HepG2 (cell line): ENCODE results near the gene CDC23. TPM values are rescaled to one million over a fixed set of nuclear protein-coding genes. Genes with fewer than 3 reads are reported as not detected.

Experiments used
- CAMTA2 ChIP-seq: sonication (generic); formaldehyde crosslinking; IDR thresholded peaks from 2 replicates; pipeline ENCODE4 v1.4.0; 2020; ENCODE audit warnings: mild to moderate bottlenecking, missing genetic modification reagents, borderline replicate concordance
- CC2D1A ChIP-seq: sonication (generic); formaldehyde crosslinking; IDR thresholded peaks from 2 replicates; pipeline ENCODE4 v1.8.1; 2023; ENCODE audit warnings: mild to moderate bottlenecking, missing genetic modification reagents
- FOXP4 ChIP-seq: sonication (generic); formaldehyde crosslinking; IDR thresholded peaks from 2 replicates; pipeline ENCODE4 v1.4.0; 2020; ENCODE audit warnings: missing genetic modification reagents
- HNF1A ChIP-seq, 2 experiments: sonication (generic) in 1 of 2; formaldehyde crosslinking in 1 of 2; IDR thresholded peaks; 2 replicates each; pipeline versions ENCODE4 v1.4.0 to v1.6.1; 2016 to 2020; ENCODE audit warnings: borderline replicate concordance in 1 of 2, low read depth in 1 of 2, mild to moderate bottlenecking in 1 of 2, missing genetic modification reagents in 1 of 2
- HOXA3 ChIP-seq: sonication (generic); formaldehyde crosslinking; IDR thresholded peaks from 2 replicates; pipeline ENCODE4 v1.5.0; 2020; ENCODE audit warnings: missing genetic modification reagents
- NRL ChIP-seq: sonication (generic); formaldehyde crosslinking; IDR thresholded peaks from 2 replicates; pipeline ENCODE4 v1.5.0; 2020; ENCODE audit warnings: missing genetic modification reagents, mild to moderate bottlenecking, moderate library complexity, borderline replicate concordance
- ONECUT2 ChIP-seq: sonication (generic); formaldehyde crosslinking; IDR thresholded peaks from 2 replicates; pipeline ENCODE4 v1.4.0; 2020; ENCODE audit warnings: missing genetic modification reagents
- REPIN1 ChIP-seq: sonication (generic); formaldehyde crosslinking; IDR thresholded peaks from 2 replicates; pipeline ENCODE4 v1.8.0; 2022; ENCODE audit warnings: missing genetic modification reagents, low read depth, mild to moderate bottlenecking, borderline replicate concordance
- RXRA ChIP-seq: sonication (generic); formaldehyde crosslinking; IDR thresholded peaks from 2 replicates; pipeline ENCODE4 v1.5.1; 2020; ENCODE audit warnings: missing genetic modification reagents
- STAT5B ChIP-seq: sonication (generic); formaldehyde crosslinking; IDR thresholded peaks from 2 replicates; pipeline ENCODE4 v1.4.0; 2020; ENCODE audit warnings: missing genetic modification reagents
- ZFP41 ChIP-seq: sonication (generic); formaldehyde crosslinking; IDR thresholded peaks from 2 replicates; pipeline ENCODE4 v1.4.0; 2020; ENCODE audit warnings: mild to moderate bottlenecking, missing genetic modification reagents, borderline replicate concordance
- ZMAT5 ChIP-seq: sonication (generic); formaldehyde crosslinking; IDR thresholded peaks from 2 replicates; pipeline ENCODE4 v1.5.0; 2020; ENCODE audit warnings: mild to moderate bottlenecking, low read depth, missing genetic modification reagents, borderline replicate concordance
- ZNF280D ChIP-seq: sonication (generic); formaldehyde crosslinking; IDR thresholded peaks from 2 replicates; pipeline ENCODE4 v1.5.1; 2020; ENCODE audit warnings: mild to moderate bottlenecking, missing genetic modification reagents
- ZNF350 ChIP-seq: sonication (generic); formaldehyde crosslinking; IDR thresholded peaks from 2 replicates; pipeline ENCODE4 v1.4.0; 2020; ENCODE audit warnings: mild to moderate bottlenecking, low read depth, missing genetic modification reagents, borderline replicate concordance
- ZNF414 ChIP-seq: sonication (generic); formaldehyde crosslinking; IDR thresholded peaks from 2 replicates; pipeline ENCODE4 v1.5.0; 2020; ENCODE audit warnings: missing genetic modification reagents
- ZNF460 ChIP-seq: sonication (generic); formaldehyde crosslinking; IDR thresholded peaks from 2 replicates; pipeline ENCODE4 v1.5.1; 2020; ENCODE audit warnings: missing genetic modification reagents, mild to moderate bottlenecking, borderline replicate concordance
- ZNF550 ChIP-seq: sonication (generic); formaldehyde crosslinking; IDR thresholded peaks from 2 replicates; pipeline ENCODE4 v1.4.0; 2020; ENCODE audit warnings: mild to moderate bottlenecking, missing genetic modification reagents, borderline replicate concordance
- ZNF616 ChIP-seq: sonication (generic); formaldehyde crosslinking; IDR thresholded peaks from 2 replicates; pipeline ENCODE4 v1.5.0; 2020; ENCODE audit warnings: low read depth, mild to moderate bottlenecking, missing genetic modification reagents
- ZNF777 ChIP-seq: sonication (generic); formaldehyde crosslinking; IDR thresholded peaks from 2 replicates; pipeline ENCODE4 v1.4.0; 2020; ENCODE audit warnings: missing genetic modification reagents
- polyA plus RNA-seq, 8 experiments: library from polyadenylated mRNA; depleted of rRNA in 3 of 8; stranded (reverse) in 7 of 8; unstranded in 1 of 8; fragments of >200 nt; fragmentation: Illumina TruSeq in 4 of 8; extraction: Trizol in 4 of 8; gene quantifications; 2 replicates each; pipeline versions ENCODE4 v1.2.1 to v1.2.3, GENCODE V29; 2011 to 2016; ENCODE audit warnings: low read depth in 4 of 8, missing spikeins in 1 of 8, mixed read lengths in 1 of 8; ENCODE audit not compliant: insufficient read depth in 1 of 8
- total RNA-seq, 5 experiments: library from RNA; depleted of rRNA; stranded (reverse); fragments of >200 nt; fragmentation: Illumina TruSeq; extraction: Trizol; gene quantifications; 2 replicates each; pipeline ENCODE4 v1.2.3, GENCODE V29; 2016; ENCODE audit warnings: low read depth in 1 of 5

The CDC23 gene
- total and polyA plus RNA-seq, 2 of the 13 experiments (the other 11 are each of a cell fraction or from before 2014, with no cell fraction given) = 38.3 to 47.7 TPM

GRCh38 chr5:138179277-138179857, 33.8 kb downstream of the CDC23 start (continued):
- no peak for TF ChIP-seq ZNF414 (CRISPR knock-in tag)
- no peak for TF ChIP-seq RXRA (CRISPR knock-in tag)
- no peak for TF ChIP-seq ONECUT2 (CRISPR knock-in tag)
- TF ChIP-seq REPIN1 = no peak
- TF ChIP-seq ZNF550 (CRISPR knock-in tag) = no peak
- TF ChIP-seq ZMAT5 = no peak
- TF ChIP-seq ZNF616 (CRISPR knock-in tag) = no peak
- peak; percentile 71; the same call in 1 of the 2 replicates for TF ChIP-seq NRL
- no peak for TF ChIP-seq HOXA3
- no peak for TF ChIP-seq ZFP41 (CRISPR knock-in tag)
- no peak for TF ChIP-seq STAT5B (CRISPR knock-in tag)
- no peak for TF ChIP-seq ZNF460 (CRISPR knock-in tag)
- TF ChIP-seq ZNF350 (CRISPR knock-in tag) = no peak
- no peak for TF ChIP-seq ZNF280D (CRISPR knock-in tag)
- TF ChIP-seq CAMTA2 (CRISPR knock-in tag) = no peak
- 0 out of 2 replicates have a peak, but pooled peaks have one; percentile 7 for TF ChIP-seq FOXP4
- TF ChIP-seq ZNF777 = 0 out of 2 replicates have a peak, but pooled peaks have one; percentile 17
- TF ChIP-seq HNF1A (IDR thresholded peaks at IDR 0.05; ENCODE audit: low read depth) = no peak
- TF ChIP-seq HNF1A (CRISPR knock-in tag; IDR thresholded peaks at IDR 0.05; ENCODE audit: borderline replicate concordance) = no peak
- TF ChIP-seq CC2D1A (CRISPR knock-in tag) = no peak
